Activated T-helper 17 cell treated with anti-CD3 and anti-CD28 coated beads, Interleukin-2, amount 50 U/mL, for 72 hours (primary cell): ENCODE measurements around the gene MYO5A. TPM values are rescaled to one million over a fixed set of nuclear protein-coding genes. Genes with fewer than 3 reads are reported as not detected.
"Not testable (repeated sequence)": the region's sequence is repeated elsewhere in the genome, so short reads cannot be mapped to it uniquely, and the experiment has no call there.

Experiments
- ATAC-seq: fragments of 150-1000 bp; cut with Tn5 transposase; replicated peaks from 2 replicates; pipeline ENCODE4 v1.10.0; 2021; ENCODE audit warnings: mild to moderate bottlenecking, moderate library complexity
- H3K27ac Mint-ChIP-seq: one replicate; pipeline ENCODE4 v1.8.0; 2022; ENCODE audit warnings: mixed read lengths
- H3K27me3 Mint-ChIP-seq: one replicate; pipeline ENCODE4 v1.8.0; 2022; ENCODE audit warnings: mixed read lengths
- H3K36me3 Mint-ChIP-seq: one replicate; pipeline ENCODE4 v1.8.0; 2022; ENCODE audit warnings: low read depth, mild to moderate bottlenecking, mixed read lengths
- H3K4me1 Mint-ChIP-seq: one replicate; pipeline ENCODE4 v1.8.0; 2022; ENCODE audit warnings: mixed read lengths
- H3K4me3 Mint-ChIP-seq: one replicate; pipeline ENCODE4 v1.8.0; 2022; ENCODE audit warnings: mild to moderate bottlenecking, mixed read lengths
- H3K9me3 Mint-ChIP-seq: one replicate; pipeline ENCODE4 v1.8.0; 2022; ENCODE audit warnings: mixed read lengths
- total RNA-seq, 2 donors: library from RNA; stranded (reverse); gene quantifications; one replicate each; pipeline ENCODE4 v1.2.3, GENCODE V29; 2022

Gene MYO5A
- total RNA-seq, 2 donors from 2014 or later: 33.1 to 59.3 TPM

DNA sequence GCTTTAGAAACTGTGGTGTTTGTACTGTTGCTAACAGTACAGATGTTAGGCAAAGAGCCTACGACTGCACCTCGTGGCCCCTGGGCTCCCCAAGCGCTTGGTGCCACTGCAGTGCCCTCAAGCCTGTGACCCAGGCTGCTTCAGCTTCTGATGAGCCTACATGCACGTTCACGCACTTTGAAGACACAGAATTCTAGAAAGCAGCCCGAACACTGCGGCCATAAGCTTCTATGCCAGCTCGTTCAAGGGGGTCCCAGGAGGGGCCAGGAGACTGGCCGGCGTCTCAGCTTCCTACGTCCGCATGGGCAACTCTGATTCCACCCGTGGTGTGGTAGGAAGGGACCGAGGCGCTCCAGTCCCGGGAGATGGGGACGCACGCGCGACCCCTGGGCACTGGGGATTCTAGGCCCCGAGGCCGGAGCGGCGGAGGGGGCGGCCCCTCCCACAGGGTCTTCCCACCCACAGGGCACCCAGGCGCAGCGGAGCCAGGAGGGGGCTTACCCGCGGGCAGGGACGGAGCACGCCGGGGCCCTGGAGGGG, 233.7 kb downstream of the MYO5A start:
- Mint-ChIP-seq H3K27ac (no peak overlapping the region), H3K4me3 (peak overlapping the region; percentile 47), H3K36me3 (no peaks in the 10 kb centered on the region), H3K9me3 (no peaks in the 10 kb centered on the region), H3K27me3 (peaks cover 27% of the 10 kb centered on the region), H3K4me1 (peaks cover 8% of the 10 kb centered on the region)
- no peak for ATAC-seq

- Mint-ChIP-seq H3K36me3 (no peaks in the 10 kb centered on the region), H3K27ac (no peak overlapping the region), H3K4me1 (peaks cover 11% of the 10 kb centered on the region), H3K9me3 (no peaks in the 10 kb centered on the region), H3K4me3 (no peak overlapping the region), H3K27me3 (peaks cover 24% of the 10 kb centered on the region)
- ATAC-seq: no peak
These were observed 235.8 kb downstream of the MYO5A start for GRCh38 chr15:52292780-52293392.

- peaks cover 21% of the 10 kb centered on the region for H3K27me3 Mint-ChIP-seq
- H3K9me3 Mint-ChIP-seq: no peaks in the 10 kb centered on the region
- peaks cover 11% of the 10 kb centered on the region for H3K4me1 Mint-ChIP-seq
- H3K27ac Mint-ChIP-seq: no peak overlapping the region
- H3K36me3 Mint-ChIP-seq: no peaks in the 10 kb centered on the region
- no peak for ATAC-seq
- H3K4me3 Mint-ChIP-seq: no peak overlapping the region
These were observed 237.5 kb downstream of the MYO5A start for GRCh38 chr15:52291204-52291603.

DNA sequence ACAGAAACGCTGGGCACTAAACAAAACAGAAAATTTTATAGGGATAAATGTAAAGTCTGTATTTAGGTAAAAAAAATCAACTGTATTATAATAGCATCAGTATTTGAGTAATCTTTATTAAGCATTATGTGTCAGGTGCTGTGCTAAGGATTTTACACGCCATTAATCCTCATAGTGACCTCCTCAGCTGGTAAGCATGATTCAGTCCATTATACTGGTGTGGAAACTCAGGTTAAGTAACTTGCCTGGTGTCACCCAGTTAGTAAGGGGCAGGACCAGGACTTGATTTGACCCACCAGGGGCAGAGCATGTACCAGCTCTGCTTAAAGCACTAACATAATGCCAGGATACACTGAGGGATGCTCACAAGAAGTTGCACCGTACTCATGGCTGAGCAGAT, 237.9 kb downstream of the MYO5A start:
- no peak for ATAC-seq
- Mint-ChIP-seq H3K4me3 (no peak overlapping the region), H3K4me1 (peaks cover 11% of the 10 kb centered on the region), H3K27me3 (peaks cover 20% of the 10 kb centered on the region), H3K36me3 (no peaks in the 10 kb centered on the region), H3K9me3 (no peaks in the 10 kb centered on the region), H3K27ac (peak overlapping the region; percentile 73)

GRCh38 chr15:52290329-52290728, 238.4 kb downstream of the MYO5A start:
- Mint-ChIP-seq H3K27ac (peak overlapping the region; percentile 73), H3K9me3 (no peaks in the 10 kb centered on the region), H3K4me1 (peaks cover 11% of the 10 kb centered on the region), H3K27me3 (peaks cover 20% of the 10 kb centered on the region), H3K36me3 (no peaks in the 10 kb centered on the region), H3K4me3 (no peak overlapping the region)
- peak; percentile 79 for ATAC-seq

DNA sequence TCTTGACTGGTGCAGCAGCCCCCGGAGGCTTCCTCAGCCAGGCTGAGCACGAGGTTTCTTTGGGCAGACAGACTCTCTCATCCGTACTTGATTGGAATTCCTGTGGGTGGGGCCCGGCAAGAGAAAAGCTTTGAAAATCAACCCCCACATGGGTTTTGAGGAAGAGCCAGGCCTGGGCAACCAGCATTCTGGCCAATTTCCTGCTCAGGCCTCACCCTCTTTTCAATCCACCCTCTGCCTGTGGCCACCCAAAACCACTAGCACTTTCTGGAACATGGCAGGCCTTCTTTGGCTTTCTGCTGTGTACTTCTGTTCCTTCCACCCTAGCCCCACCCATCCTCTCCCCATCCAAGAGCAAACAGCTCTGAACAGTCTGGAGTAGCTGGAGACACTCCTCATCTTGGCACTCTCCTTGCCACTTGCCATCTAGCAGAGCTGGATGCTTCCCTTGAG, 239.0 kb downstream of the MYO5A start:
- no peak for ATAC-seq
- Mint-ChIP-seq H3K9me3 (no peaks in the 10 kb centered on the region), H3K27me3 (peaks cover 20% of the 10 kb centered on the region), H3K27ac (peak overlapping the region; percentile 73), H3K36me3 (no peaks in the 10 kb centered on the region), H3K4me3 (no peak overlapping the region), H3K4me1 (peaks cover 11% of the 10 kb centered on the region)

DNA sequence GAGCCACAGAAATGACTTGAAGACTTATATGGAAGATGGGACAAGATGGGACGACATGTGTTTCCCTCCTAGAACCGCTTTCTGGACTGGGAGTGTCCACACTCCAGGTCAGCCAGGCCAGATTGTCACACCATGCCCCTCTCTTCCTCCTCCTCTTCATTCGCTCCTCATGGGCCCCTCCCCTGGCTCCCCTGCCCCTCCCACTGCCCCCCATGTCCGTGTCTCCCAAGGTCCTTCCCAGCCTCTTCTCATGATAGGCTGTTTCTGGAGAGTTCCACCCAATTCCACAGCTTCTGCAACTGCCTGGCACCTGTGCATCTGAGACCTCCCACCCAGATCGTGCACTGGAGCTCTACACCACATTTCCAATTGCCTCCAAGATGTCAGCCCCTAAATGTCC, 239.7 kb downstream of the MYO5A start:
- no peak for ATAC-seq
- peaks cover 14% of the 10 kb centered on the region for H3K27me3 Mint-ChIP-seq
- no peak overlapping the region for H3K4me3 Mint-ChIP-seq
- no peaks in the 10 kb centered on the region for H3K36me3 Mint-ChIP-seq
- H3K27ac Mint-ChIP-seq: no peak overlapping the region
- no peaks in the 10 kb centered on the region for H3K9me3 Mint-ChIP-seq
- peaks cover 11% of the 10 kb centered on the region for H3K4me1 Mint-ChIP-seq

DNA sequence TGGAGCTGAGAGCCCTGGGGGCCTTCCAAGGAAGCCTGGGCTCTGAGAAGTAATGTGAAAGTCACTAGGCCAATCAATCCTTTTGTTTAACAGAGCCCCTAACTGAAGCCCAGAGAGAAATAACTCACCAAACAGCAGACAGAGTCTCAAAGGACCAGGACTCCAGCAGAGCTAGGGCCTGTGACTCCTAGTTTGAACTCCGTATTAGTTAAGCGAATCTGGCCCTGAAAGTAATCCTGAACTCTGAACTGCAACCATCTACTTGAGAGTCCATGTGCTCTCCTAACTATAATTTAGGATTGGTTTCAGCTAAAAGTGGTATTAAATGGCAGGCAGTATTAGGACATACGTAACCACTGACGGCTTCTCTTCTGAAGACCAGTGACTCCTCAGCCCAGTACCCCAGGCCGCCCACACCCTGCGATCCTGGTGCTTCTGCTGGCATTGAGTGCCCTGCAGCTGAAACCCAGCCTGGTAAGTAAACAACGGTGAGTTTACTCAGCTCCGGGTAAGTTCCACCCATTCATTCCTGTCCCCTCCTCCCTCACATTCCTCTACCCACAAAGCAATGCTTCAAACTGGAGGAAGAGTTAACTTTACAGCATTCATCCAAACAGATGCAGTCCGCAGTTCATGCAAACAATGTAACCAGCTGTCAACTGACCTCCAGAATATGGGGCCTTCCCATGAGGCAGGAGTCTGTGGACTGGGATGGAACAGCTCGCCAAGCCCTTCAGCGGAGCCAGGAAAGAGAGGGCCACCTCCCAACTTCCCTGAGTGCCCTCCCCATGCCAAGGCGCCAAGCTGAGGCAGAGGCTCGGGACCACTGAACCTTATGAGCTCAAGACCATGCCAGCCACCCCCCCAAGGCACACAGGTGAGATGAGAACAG, 240.4 kb downstream of the MYO5A start:
- no peak for ATAC-seq
- H3K4me1 Mint-ChIP-seq: peaks cover 11% of the 10 kb centered on the region
- H3K36me3 Mint-ChIP-seq: no peaks in the 10 kb centered on the region

GRCh38 chr15:52287114-52287513, 241.6 kb downstream of the MYO5A start:
- Mint-ChIP-seq H3K27ac (peak overlapping the region; percentile 27), H3K4me3 (no peak overlapping the region), H3K27me3 (no peaks in the 10 kb centered on the region), H3K9me3 (no peaks in the 10 kb centered on the region), H3K36me3 (no peaks in the 10 kb centered on the region), H3K4me1 (peaks cover 11% of the 10 kb centered on the region)
- ATAC-seq: no peak

More for the DNA sequence above, 240.4 kb downstream of the MYO5A start:
- no peak overlapping the region for H3K27ac Mint-ChIP-seq
- H3K9me3 Mint-ChIP-seq: no peaks in the 10 kb centered on the region
- peaks cover 7% of the 10 kb centered on the region for H3K27me3 Mint-ChIP-seq
- no peak overlapping the region for H3K4me3 Mint-ChIP-seq

- not testable (repeated sequence) for H3K36me3 Mint-ChIP-seq, H3K27me3 Mint-ChIP-seq, ATAC-seq, H3K9me3 Mint-ChIP-seq, H3K4me3 Mint-ChIP-seq, H3K27ac Mint-ChIP-seq
- peaks cover 11% of the 10 kb centered on the region for H3K4me1 Mint-ChIP-seq
These were observed 242.7 kb downstream of the MYO5A start for GRCh38 chr15:52285941-52286340.

GRCh38 chr15:52284164-52284563, 244.5 kb downstream of the MYO5A start:
- Mint-ChIP-seq H3K36me3 (no peaks in the 10 kb centered on the region), H3K4me3 (no peak overlapping the region), H3K27me3 (no peaks in the 10 kb centered on the region), H3K9me3 (no peaks in the 10 kb centered on the region), H3K27ac (no peak overlapping the region), H3K4me1 (no peaks in the 10 kb centered on the region)
- peak; percentile 88 for ATAC-seq

GRCh38 chr15:52283281-52283680, 245.4 kb downstream of the MYO5A start:
- no peaks in the 10 kb centered on the region for H3K36me3 Mint-ChIP-seq

GRCh38 chr15:52282418-52282817, 246.3 kb downstream of the MYO5A start:
- H3K27ac Mint-ChIP-seq: no peak overlapping the region
- H3K27me3 Mint-ChIP-seq: no peaks in the 10 kb centered on the region
- H3K4me1 Mint-ChIP-seq: no peaks in the 10 kb centered on the region
- H3K4me3 Mint-ChIP-seq: no peak overlapping the region
- no peaks in the 10 kb centered on the region for H3K36me3 Mint-ChIP-seq
- no peak for ATAC-seq
- H3K9me3 Mint-ChIP-seq: no peaks in the 10 kb centered on the region

More at GRCh38 chr15:52283281-52283680, 245.4 kb downstream of the MYO5A start:
- no peaks in the 10 kb centered on the region for H3K27me3 Mint-ChIP-seq
- no peak overlapping the region for H3K4me3 Mint-ChIP-seq
- H3K9me3 Mint-ChIP-seq: no peaks in the 10 kb centered on the region
- no peak overlapping the region for H3K27ac Mint-ChIP-seq
- no peak for ATAC-seq
- no peaks in the 10 kb centered on the region for H3K4me1 Mint-ChIP-seq

DNA sequence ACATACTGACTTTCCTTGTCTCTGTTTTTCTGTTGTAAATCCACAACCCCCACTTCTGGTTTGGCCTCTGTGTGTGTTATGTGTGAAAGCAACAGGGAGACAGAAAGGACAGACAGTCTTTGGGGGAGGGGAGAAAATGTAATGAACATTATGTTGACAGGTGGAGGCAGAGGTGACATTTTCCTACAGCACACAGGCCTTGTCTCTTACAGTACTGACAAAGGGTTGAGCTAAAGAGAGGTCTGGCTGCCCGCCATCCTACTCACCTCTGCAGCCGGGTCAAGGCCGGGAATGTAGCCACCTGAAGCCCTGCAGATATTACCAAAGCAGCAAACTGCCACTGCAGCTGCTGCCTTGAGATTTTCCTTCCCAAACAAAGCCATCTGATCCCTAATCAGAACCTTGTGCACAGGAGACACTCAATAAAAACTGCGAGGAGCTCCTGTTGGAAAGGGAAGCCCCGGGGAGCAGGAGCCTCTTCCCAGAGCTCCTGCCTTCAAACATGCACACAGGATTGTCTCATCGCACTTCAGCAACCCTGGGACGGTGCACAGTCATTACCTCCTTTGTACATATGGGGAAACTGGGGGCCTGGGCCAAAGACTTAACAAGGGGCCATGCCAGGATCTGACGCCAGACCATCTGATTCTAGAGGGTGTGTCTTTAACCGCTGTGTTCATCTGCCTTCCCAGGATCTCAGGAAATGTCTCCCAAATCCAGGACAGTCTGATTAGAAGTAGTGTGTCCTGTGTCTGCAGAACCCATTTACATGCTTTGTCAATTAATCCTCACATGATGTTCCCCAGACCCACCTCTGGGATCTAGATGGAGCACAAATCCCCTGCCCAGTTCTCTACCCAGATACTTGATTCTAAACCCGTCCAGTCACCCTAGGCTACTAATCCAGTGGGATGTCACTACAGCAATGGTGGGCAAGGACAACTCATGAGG, 247.3 kb downstream of the MYO5A start:
- H3K27ac Mint-ChIP-seq: no peak overlapping the region
- no peak overlapping the region for H3K4me3 Mint-ChIP-seq

More for the DNA sequence above, 247.3 kb downstream of the MYO5A start:
- no peak for ATAC-seq
- H3K9me3 Mint-ChIP-seq: no peaks in the 10 kb centered on the region
- no peaks in the 10 kb centered on the region for H3K27me3 Mint-ChIP-seq
- H3K36me3 Mint-ChIP-seq: no peaks in the 10 kb centered on the region
- H3K4me1 Mint-ChIP-seq: no peaks in the 10 kb centered on the region
